ENCODE results near the gene SLC51B.
"Not testable (repeated sequence)": the region's sequence is repeated elsewhere in the genome, so short reads cannot be mapped to it uniquely, and the experiment has no call there.

The SLC51B gene

DNA sequence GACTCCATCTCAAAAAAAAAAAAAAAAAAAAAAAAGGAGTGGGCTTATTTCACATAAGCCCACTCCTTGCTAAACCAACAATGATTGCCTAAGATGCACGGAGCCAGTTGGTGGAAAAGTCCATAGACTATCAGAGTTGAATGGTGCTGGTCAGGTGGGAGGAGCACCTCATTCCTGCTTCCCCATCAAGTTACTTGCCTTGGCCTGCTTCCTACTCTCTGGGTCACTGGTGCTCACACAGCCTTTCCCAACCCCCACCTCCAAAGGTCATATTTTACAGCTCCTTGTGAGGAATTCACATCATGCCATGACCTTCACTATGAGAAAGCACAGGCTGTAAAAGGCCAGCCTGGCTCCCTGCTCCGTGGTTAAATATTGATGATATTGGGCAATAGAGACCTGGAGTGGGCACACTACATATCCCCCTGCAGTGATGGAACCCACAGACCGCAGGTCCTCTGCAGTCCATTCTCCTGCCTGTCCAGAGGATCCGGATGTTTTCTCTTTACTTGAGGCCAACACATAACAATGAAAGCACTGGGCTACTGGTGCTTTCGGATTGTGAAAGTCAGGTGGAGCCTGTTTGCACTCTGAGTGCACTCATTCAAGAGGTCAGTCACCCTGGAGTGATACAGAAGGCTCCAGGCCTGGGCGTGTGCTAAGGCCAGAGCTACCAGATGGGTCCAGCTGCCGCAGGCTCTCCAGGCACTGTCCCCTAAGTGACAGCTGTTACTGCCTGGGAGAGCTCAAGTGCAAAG, at the start of gene SLC51B:
SLC51B (plus strand) TSS at position 664 of the 758 bp plus-strand sequence. CDS start 4,618 bp downstream, outside the sequence.
- intact Hi-C loops (cut with DNase I) = no loop called here

DNA sequence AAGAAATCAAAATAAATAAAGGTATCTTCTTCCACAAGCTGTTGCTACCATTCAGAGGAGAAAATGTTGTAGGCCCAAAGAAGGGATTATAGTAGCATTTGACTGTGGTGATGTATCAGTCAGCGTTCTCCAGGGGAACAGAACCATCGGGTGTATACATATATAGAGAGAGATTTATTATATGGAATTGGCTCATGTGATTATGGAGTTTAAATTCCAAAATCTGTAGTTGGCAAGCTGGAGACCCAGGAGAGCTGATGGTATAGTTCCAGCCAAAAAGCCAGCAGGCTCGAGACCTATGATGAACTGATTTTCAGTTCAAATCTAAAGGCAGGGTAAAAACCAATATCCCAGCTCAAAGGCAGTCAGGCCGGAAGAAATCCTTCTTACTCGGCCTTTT, 48.1 kb upstream of the SLC51B start:
- intact Hi-C loops (cut with DNase I) = no loop called here

More for the DNA sequence above, at the start of gene SLC51B:
- peak in 1 of 42 donors; percentile 15 for DNase-seq

DNA sequence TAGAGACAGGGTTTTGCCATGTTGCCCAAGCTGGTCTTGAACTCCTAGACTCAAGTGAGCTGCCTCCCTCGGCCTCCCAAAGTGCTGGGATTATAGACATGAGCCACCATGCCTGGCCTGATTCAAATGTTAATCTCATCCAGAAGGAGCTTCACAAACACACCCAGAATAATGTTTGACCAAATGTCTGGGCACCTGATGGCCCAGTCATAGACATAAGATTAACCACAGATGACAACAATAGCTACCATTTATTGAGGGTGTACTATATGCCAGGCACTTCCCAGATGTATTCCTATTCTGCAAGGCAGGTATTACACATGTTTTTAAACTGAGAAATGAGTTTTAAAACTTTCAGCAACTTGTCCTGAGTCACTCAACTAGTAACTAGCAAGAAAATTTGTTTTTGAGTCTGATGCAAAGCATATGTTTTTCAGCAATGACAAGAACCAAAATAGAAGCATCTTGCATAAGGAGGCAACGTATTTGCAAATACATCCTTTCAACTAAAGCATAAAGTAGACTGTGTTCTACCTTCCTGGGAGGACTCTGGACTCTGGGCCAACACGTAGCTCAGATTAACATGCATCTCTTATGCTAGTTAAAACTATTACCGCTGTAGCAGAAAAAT, 47.3 kb upstream of the SLC51B start:
- intact Hi-C loops (cut with DNase I) = no loop called here
- no peak for DNase-seq

More for the DNA sequence above, 48.1 kb upstream of the SLC51B start:
- DNase-seq = no peak

DNA sequence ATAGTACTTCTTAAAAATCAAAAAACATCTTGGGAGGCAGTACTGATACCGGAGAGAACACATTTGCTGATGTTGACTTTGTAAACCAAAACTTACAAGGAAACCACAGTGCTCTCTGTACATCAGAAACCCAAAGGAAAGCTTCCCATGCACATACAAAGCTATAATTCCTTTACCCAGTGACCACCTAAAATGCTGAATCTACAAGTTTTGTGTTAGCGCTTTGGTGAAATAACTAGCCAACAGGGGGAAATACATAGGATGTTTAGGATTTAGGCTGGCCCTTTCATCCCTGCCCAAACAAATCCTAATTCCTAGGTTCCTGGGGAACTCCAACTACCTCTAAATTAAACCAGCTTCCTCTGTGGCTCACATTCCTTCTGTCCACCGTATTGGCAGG, 40.2 kb upstream of the SLC51B start:
- no peak for DNase-seq
- intact Hi-C loops (cut with DNase I) = no loop called here

DNA sequence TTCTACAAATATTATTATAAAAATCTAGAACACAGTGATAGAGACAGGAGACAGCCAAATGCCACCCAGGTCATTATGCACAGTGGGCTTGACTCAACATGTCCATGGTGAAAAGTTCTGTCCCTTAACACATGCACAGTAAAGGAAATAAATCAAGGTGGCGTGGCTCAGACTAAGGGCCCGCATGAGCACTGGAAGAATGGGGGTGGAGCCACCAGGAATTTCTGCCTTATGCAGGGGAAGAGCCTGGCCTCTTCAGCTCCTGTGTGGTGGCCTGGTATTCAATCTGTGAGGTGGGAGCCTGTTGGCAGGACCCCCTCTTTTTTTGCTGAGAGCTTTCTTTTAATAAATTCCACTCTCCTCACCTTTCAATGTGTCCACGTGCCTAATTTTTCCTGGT, 38.3 kb upstream of the SLC51B start:
- no peak for DNase-seq

DNA sequence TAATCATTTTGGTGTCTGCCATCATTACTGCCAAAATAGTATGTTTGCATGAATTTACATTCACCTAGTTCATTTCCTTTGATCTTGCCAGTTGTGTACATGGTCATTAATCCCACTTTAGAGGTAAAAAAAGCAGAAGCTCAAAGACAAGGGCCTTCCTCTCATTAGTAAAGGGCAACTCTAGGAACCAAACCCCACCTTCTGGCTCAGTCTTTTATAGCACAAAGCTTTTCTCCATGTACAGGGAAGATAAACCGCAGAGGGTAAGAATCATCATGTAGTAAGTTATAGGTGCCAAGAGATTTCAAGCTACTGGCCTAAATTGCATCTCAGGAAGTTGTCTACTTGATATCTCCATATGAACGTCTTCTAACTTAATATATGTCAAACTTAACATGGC, 36.2 kb upstream of the SLC51B start:
- no peak for DNase-seq
- intact Hi-C loops (cut with DNase I) = no loop called here

More for the DNA sequence above, 38.3 kb upstream of the SLC51B start:
- intact Hi-C loops (cut with DNase I) = no loop called here

DNA sequence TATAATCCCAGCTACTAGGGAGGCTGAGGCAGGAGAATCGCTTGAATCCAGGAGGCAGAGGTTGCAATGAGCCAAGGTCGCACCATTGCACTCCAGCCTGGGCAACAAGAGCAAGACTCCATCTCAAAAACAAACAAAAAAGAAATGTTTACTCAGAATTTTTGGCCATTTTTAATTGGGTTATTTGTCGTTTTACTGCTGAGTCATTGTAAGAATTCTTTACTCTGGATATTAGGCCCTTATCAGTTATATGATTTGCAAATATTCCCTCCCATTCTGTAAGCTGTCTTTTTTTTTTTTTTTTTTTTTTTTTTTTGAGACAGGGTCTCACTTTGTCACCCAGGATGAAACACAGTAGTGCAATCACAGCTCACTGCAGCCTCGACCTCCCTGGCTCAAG, 34.0 kb upstream of the SLC51B start:
- intact Hi-C loops (cut with DNase I); DNase-seq: not testable (repeated sequence)

DNA sequence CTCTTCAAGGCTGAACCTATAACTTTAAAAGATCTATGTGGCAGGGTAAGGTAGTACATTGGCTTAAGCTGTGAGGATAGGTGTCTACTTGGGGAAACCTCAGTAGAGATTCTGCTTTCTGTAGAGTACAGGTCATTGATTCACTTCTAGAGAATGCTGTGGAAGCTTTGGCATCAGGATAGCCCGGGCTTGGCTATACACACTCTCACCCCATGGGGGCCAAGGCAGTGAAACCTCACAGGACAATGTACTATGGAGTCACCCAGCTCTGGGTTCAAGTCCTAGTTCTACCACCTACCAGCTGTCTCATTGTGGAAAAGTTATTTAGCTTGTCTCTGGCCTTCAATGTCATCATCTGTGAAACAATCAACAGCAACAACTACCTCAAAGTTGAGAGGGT, 24.8 kb upstream of the SLC51B start:
- DNase-seq = no peak
- intact Hi-C loops (cut with DNase I) = no loop called here

DNA sequence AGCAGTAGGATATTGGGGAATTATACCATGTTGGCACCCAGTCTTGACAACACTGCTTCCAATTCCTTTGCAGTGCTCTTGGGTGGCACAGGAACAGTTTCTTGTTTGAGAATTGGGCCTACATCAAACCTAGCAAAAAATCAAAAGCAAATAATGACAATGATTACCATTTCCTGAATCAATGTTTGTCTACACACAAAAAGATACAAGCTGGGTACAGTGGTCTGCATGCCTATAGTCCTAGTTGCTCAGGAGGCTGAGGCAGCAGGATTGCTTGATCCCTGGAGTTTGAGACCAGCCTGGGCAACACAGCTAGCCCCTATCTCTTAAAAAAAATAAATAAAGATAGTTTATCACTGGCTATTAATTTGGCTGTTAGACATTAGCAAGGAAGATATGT, 23.7 kb upstream of the SLC51B start:
- intact Hi-C loops (cut with DNase I) = no loop called here
- no peak for DNase-seq

DNA sequence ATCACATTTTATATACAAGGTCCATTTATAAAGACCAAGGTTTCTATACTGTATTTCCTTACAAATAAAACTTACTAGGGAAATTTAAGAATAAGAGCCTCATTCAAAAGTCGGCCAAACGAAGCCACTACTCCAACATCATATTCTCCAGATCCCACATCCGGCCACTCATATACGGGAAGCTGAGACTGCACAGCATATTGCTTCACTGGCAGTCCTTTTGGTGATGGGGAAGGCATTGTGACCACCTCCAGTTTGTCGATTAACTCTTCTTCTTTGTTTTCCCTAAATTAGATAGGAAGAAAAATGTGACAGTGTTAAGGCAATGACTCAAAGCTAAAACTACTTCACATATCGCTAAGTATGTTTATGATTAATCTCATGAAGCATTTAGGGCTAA, 18.4 kb upstream of the SLC51B start:
- DNase-seq = no peak
- intact Hi-C loops (cut with DNase I) = no loop called here

DNA sequence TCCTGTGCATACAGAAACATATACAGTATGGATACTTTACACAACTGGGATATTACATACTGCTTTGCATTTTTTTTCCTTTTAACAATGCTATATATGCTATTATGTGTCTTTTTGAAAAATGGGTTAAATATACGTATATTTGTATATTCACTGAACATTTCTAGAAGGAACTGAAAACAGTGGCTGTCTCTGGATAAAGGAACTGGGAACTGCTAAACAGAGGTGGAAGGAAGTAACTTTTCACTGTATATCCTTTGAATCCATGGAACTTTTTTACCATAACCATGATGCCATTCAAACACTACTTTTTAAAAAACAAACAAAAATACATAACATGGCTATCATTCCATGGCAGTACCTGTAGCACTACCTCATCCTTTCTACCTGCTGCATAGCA, 17.6 kb upstream of the SLC51B start:
- DNase-seq = no peak
- intact Hi-C loops (cut with DNase I) = no loop called here

DNA sequence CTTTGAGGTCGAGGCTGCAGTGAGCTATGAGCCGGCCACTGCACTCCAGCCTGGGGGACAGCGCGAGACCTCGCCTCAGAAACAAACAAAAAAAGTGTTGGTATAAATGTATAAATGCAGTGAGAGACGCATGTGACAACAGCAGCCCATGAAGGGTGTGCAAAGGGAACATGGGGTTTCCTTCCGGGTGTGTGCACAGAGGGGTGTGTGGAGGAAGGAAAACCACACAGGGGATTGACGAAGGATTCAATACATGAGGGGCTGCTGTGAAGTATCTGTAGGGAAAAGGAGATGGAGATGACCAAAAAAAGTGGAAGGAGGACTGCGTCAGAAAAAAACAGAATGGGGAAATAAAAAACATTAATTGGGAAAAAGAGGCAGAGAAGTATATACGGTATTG, 16.8 kb upstream of the SLC51B start:
- DNase-seq = peak in 3 of 42 donors; percentile 7 to 39 (median 25)
- intact Hi-C loops (cut with DNase I) = no loop called here

DNA sequence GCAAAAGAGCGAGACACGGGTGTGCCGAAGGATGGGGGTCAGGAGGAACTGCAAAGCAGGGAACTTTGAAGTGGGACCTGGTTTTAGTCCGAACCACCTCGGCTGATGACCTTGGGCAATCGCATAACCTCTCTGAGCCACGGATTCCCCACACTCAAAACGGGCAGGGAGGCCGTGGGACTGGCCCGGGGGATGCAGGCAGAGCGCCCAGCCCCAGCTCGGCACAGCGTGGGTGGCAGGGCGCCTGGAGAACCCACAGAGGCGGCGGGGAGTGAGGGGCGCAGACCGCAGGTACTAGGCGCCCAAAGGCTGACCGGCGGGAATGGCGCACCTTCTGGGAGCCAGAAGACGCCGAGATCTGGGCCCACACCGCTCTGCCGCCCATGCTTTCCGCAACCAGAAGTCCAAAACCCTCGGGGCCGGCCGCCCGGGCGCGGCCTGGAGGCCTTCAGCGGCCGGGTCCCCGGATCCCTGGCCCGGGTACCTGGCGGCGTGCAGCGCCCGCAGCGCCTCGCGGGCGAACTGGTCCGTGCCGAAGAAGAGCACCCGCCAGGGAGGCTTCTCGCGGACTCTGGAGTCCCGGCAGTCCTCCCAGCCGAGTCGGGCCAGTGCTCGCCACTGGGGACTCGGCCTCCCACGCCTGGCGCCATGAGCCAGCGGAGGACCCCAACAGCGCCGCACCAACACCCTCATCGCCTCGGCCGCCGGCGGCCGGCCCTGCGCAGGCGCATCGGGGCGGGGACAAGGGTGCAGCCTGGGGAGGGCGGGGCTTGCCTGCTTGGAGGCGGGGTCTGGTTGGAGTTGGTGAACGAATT, 16.1 kb upstream of the SLC51B start, which contains the start of gene MTFMT:
MTFMT (minus strand) TSS at position 719 of the 815 bp plus-strand sequence; CDS start at position 693, 26 bp downstream.
- intact Hi-C loops (cut with DNase I) = no loop called here

DNA sequence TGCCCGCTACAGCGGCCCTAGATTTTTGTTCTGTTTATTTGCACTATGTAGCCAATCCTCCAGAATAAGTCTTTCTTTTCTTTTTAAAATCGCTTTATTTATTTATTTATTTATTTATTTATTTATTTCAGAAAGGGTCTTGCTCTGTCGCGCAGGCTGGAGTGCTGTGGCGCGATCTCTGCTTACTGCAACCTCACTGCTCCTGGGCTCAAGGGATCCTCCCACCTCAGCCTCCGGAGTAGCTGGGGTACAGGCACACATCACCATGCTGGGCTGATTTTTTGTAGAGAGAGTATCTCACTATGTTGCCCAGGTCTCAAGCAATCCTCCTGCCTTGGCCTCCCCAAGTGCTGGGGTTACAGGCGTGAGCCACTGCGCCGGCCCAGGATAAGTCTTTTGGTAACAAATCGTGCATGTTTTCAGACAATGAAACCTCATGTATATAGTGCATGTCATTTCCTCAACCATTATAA, 15.4 kb upstream of the SLC51B start:
- DNase-seq = peak in 3 of 42 donors; percentile 11 to 35 (median 23)
- intact Hi-C loops (cut with DNase I) = no loop called here

More for the DNA sequence above, 16.1 kb upstream of the SLC51B start, which contains the start of gene MTFMT:
- peak; percentile 77 to 97 (median 93) for DNase-seq

DNA sequence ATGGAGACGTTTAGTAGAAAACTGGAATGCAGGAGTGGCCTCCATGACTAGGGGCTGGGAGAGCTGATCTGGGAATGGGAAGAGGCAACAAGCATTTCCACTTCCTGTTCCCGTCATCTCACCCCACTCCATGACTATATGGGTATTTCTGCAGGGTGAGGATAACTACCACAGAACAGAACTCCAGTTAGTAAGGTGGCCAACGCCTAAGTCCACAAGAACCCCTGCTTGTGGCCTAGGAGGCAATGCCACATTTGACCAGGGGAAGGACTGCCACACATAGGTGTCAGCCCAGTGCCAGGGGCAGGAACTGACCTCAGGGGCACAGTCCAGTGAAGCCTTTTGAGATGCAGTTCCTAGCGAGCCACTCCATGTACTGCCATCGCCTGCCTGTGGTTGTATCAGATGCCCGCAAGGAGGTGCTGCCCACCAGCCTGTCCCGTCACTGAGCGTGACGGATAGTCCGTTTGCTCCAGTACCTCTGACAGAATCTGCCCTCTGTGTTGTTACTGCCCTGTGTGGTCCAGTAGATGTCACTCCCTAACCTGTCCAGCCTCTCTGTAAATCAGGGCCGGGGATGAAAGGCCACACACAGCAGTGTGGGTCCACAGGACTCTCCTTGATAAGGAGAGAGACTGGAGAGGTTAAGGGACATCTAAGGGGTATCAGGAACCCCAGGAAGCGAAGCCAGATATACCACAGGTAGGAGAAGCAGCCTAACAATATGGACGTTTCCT, 12.2 kb upstream of the SLC51B start:
- peak in 35 of 42 donors; percentile 23 to 77 (median 50) for DNase-seq
- intact Hi-C loops (cut with DNase I) = no loop called here

DNA sequence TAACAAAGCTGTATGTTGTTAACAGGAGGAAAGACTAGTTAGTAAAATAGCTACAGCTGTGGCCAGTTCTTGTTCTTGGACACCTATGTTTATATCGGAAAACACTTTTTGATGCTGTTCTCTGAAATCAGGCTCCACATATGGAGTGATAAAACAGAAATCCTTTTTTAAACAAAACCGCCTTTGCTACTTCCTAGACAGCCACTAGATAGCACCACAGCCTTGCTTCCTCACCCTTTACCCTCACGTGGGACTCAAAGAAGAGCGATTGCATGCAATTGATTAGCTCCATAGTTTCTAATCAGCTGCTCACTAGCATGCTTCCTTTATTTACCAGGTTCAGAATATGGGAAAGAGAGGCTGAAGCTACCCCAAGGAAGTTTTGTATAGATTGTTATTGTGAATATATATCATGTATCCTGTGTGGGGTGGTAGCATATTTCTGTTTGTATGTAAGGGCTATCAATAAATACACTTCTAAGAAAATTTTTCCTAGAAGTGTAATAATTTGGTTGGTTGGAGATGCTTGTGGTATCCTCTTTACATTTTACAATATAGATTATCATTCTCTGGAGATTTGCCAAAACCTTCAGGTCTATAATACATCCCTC, 11.4 kb upstream of the SLC51B start:
- DNase-seq = peak in 19 of 42 donors; percentile 21 to 68 (median 45)
- intact Hi-C loops (cut with DNase I) = no loop called here

DNA sequence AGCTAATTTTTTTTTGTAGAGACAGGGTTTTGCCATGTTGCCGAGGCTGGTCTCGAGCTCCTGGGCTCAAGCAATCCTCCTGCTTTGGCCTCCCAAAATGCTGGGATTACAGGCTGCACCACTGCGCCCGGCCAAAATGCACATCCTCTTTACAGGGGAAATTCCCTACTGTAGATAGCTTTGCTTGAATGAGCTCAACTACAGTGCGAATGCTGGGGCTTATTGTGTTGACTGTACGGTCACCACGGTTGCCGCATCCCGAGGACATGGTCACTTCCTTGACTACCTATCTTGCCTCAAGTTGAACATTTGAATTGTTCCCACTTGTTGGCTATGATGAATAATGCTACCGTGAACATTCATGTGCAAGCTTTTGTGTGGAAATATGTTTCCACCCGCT, 10.5 kb upstream of the SLC51B start:
- intact Hi-C loops (cut with DNase I) = no loop called here

DNA sequence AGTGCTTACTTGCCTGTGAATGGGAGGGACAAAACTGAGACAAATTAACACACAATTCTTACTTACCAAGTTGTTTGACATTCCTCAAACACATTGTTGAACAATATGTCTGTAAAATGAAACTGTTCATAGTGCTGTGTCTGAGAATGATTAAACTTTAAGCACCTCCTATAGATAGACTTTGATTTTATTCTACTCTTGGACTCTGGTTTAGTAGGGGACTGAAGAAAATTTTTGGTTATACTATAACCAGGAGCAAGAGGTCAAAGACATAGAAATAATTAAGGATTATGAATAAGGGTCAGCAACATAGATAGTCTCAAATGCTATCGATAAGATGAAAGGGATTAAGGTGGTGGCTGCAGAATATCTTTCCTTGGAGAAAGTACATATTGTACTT, 7.9 kb upstream of the SLC51B start:
- intact Hi-C loops (cut with DNase I) = no loop called here
- no peak for DNase-seq

More for the DNA sequence above, 10.5 kb upstream of the SLC51B start:
- no peak for DNase-seq

Measured in head of caudate nucleus (tissue), 42 donors.